Measurements from ENCODE around the gene FAM193A. TPM values are rescaled to one million over a fixed set of nuclear protein-coding genes. Genes with fewer than 3 reads are reported as not detected.
A peak's percentile ranks its signal among the peaks of the same experiment; 100 is the strongest.
"Not testable (repeated sequence)": the region's sequence is repeated elsewhere in the genome, so short reads cannot be mapped to it uniquely, and the experiment has no call there.

FAM193A gene
- total RNA-seq, 6 donors from 2014 or later = 23.7 to 87.0 (median 27.1) TPM

GRCh38 chr4:2733001-2733843 is 196.8 kb downstream of the FAM193A start:
- 93 to 94% methylated on average over 21 of the region's 21 CpGs for WGBS, 2 donors
- H3K4me1 ChIP-seq = no peaks in the 10 kb centered on the region
- peak in 1 of 2 donors; percentile 58 for DNase-seq
- no peak overlapping the region for H3K27ac ChIP-seq
- H3K4me3 ChIP-seq = no peak overlapping the region
- TF ChIP-seq, protein P1, sequence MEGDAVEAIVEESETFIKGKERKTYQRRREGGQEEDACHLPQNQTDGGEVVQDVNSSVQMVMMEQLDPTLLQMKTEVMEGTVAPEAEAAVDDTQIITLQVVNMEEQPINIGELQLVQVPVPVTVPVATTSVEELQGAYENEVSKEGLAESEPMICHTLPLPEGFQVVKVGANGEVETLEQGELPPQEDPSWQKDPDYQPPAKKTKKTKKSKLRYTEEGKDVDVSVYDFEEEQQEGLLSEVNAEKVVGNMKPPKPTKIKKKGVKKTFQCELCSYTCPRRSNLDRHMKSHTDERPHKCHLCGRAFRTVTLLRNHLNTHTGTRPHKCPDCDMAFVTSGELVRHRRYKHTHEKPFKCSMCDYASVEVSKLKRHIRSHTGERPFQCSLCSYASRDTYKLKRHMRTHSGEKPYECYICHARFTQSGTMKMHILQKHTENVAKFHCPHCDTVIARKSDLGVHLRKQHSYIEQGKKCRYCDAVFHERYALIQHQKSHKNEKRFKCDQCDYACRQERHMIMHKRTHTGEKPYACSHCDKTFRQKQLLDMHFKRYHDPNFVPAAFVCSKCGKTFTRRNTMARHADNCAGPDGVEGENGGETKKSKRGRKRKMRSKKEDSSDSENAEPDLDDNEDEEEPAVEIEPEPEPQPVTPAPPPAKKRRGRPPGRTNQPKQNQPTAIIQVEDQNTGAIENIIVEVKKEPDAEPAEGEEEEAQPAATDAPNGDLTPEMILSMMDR (IDR thresholded peaks at IDR 0.05) = no peak
- TF ChIP-seq EP300 (IDR thresholded peaks at IDR 0.05) = no peak
- no peak for TF ChIP-seq POLR2AphosphoS5 (IDR thresholded peaks at IDR 0.05)
- TF ChIP-seq POLR2A (IDR thresholded peaks at IDR 0.05) = no peak
- H3K36me3 ChIP-seq = peaks cover 6 to 42% (median 32%) of the 10 kb centered on the region in 4 donors
- H3K9me3 ChIP-seq = peaks cover 0 to 5% (median 0%) of the 10 kb centered on the region in 4 donors
- peak; percentile 23 to 56 for ATAC-seq (ENCODE audit: low FRiP score in 2 of 2)
- H3K27me3 ChIP-seq = no peaks in the 10 kb centered on the region

GRCh38 chr4:2733844-2734574 is 197.6 kb downstream of the FAM193A start:
- Histone ChIP-seq H3K27me3 (no peaks in the 10 kb centered on the region), H3K4me3 (no peak overlapping the region), H3K4me1 (no peaks in the 10 kb centered on the region), H3K9me3 (peaks cover 0 to 5% (median 0%) of the 10 kb centered on the region in 4 donors), H3K27ac (no peak overlapping the region), H3K36me3 (peaks cover 6 to 39% (median 32%) of the 10 kb centered on the region in 4 donors)
- WGBS, 2 donors = 87 to 93% methylated on average over 2 of the region's 2 CpGs
- peak in 1 of 2 donors; percentile 16 for ATAC-seq (ENCODE audit: low FRiP score in 2 of 2)
- TF ChIP-seq POLR2AphosphoS5 (IDR thresholded peaks at IDR 0.05) (no peak), POLR2A (IDR thresholded peaks at IDR 0.05) (no peak), EP300 (IDR thresholded peaks at IDR 0.05) (no peak)
- TF ChIP-seq, protein P1 (IDR thresholded peaks at IDR 0.05) = no peak
- DNase-seq = no peak

DNA sequence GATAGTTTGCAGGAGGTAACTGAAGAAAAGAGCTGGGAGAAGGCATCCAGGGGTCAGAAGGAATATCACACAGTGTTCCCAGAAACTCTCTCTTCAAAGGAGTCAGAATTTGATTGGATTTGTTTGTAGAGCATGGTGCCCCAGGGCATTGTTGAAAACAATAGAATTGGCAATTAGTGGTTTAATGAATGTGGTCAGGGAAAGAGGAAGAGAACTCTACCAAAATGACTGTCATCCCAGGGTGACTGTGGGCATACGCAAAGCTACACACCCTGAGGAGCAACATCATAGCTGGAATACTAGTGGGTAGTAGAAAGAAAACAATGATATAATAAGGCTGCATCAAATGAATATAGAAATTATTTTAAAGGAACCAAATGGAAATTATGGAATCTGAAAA is 198.2 kb downstream of the FAM193A start:
- peaks cover 0 to 5% (median 0%) of the 10 kb centered on the region in 4 donors for H3K9me3 ChIP-seq
- TF ChIP-seq, protein P1 (IDR thresholded peaks at IDR 0.05) = no peak
- TF ChIP-seq EP300 (IDR thresholded peaks at IDR 0.05) = no peak
- TF ChIP-seq POLR2AphosphoS5 (IDR thresholded peaks at IDR 0.05) = no peak
- TF ChIP-seq POLR2A (IDR thresholded peaks at IDR 0.05) = no peak
- H3K4me3 ChIP-seq = no peak overlapping the region
- peaks cover 6 to 33% (median 27%) of the 10 kb centered on the region in 4 donors for H3K36me3 ChIP-seq
- ATAC-seq (ENCODE audit: low FRiP score in 2 of 2) (no peak), DNase-seq (no peak)
- no peak overlapping the region for H3K27ac ChIP-seq
- no peaks in the 10 kb centered on the region for H3K4me1 ChIP-seq
- H3K27me3 ChIP-seq = no peaks in the 10 kb centered on the region
- WGBS, 2 donors = 64 to 77% methylated on average over 1 of the region's 1 CpG

- H3K9me3 ChIP-seq = peaks cover 0 to 5% (median 0%) of the 10 kb centered on the region in 4 donors
- H3K4me1 ChIP-seq = no peaks in the 10 kb centered on the region
- H3K27me3 ChIP-seq = no peaks in the 10 kb centered on the region
- peaks cover 6 to 30% (median 25%) of the 10 kb centered on the region in 4 donors for H3K36me3 ChIP-seq
- TF ChIP-seq EP300 (IDR thresholded peaks at IDR 0.05) = no peak
- no peak for TF ChIP-seq POLR2AphosphoS5 (IDR thresholded peaks at IDR 0.05)
- TF ChIP-seq, protein P1 (IDR thresholded peaks at IDR 0.05) = no peak
- no peak for TF ChIP-seq POLR2A (IDR thresholded peaks at IDR 0.05)
- H3K4me3 ChIP-seq = no peak overlapping the region
- no peak overlapping the region for H3K27ac ChIP-seq
- no peak for ATAC-seq (ENCODE audit: low FRiP score in 2 of 2)
- DNase-seq = no peak
Measured at GRCh38 chr4:2735869-2736268, 199.4 kb downstream of the FAM193A start.

DNA sequence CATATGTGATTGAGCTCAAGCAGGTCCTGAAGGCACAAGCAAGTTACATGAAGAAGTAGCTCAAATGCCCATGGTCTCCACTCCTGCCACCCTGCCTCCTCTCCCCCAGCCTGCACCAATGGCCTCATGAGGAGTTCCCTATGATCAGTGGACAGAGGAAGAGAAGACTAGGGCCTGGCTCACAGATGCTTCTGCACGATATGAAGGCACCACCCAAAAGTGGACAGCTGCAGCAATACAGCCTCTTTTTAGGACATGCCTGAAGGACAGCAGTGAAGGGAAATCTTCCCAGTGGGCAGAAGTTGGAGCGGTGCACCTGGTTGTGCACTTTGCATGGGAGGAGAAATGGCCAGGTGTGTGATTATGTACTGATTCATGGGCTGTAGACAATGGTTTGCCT is 201.8 kb downstream of the FAM193A start:
- peaks cover 0 to 28% (median 23%) of the 10 kb centered on the region in 4 donors for H3K36me3 ChIP-seq
- H3K4me1 ChIP-seq; H3K27me3 ChIP-seq; DNase-seq; H3K27ac ChIP-seq; H3K4me3 ChIP-seq; ATAC-seq (ENCODE audit: low FRiP score in 2 of 2); H3K9me3 ChIP-seq: not testable (repeated sequence)
- 97 to 100% methylated on average over 2 of the region's 2 CpGs for whole genome bisulfite sequencing, 2 donors
